GM23338 (cell line): ENCODE data around the gene HLA-DQB2. TPM values are rescaled to one million over a fixed set of nuclear protein-coding genes. Genes with fewer than 3 reads are reported as not detected.

Source experiments
- ATAC-seq: fragments of 200-7000 bp; cut with Tn5 transposase; 3 replicates; pipeline ENCODE4 v1.9.1; 2020
- DNase-seq: peaks from one replicate; pipeline ENCODE4 v3.0.0-alpha.2; 2015; ENCODE audit warnings: low spot score
- H2AFZ ChIP-seq: fragments of 200-600 bp; sonication (generic); 2 replicates; pipeline ENCODE4 v1.8.0; 2016; ENCODE audit warnings: antibody characterized with exemption, mild to moderate bottlenecking, moderate library complexity
- H3F3A ChIP-seq: fragments of 200-600 bp; sonication (generic); replicated peaks from 2 replicates; pipeline ENCODE4 v1.8.0; 2017; ENCODE audit warnings: antibody characterized with exemption, mixed run types, low read depth
- H3K27ac ChIP-seq: fragments of 200-600 bp; sonication (generic); 2 replicates; pipeline ENCODE4 v1.6.1; 2016; ENCODE audit warnings: low read depth
- H3K27me3 ChIP-seq: fragments of 200-600 bp; sonication (generic); 2 replicates; pipeline ENCODE4 v1.8.0; 2016; ENCODE audit warnings: mild to moderate bottlenecking, mixed run types, moderate library complexity; ENCODE audit not compliant: insufficient read depth
- H3K36me3 ChIP-seq: fragments of 200-600 bp; sonication (generic); 2 replicates; pipeline ENCODE4 v1.8.0; 2016; ENCODE audit warnings: mild to moderate bottlenecking; ENCODE audit not compliant: insufficient read depth
- H3K4me1 ChIP-seq: fragments of 200-600 bp; sonication (generic); 2 replicates; pipeline ENCODE4 v1.8.0; 2016; ENCODE audit warnings: mild to moderate bottlenecking, moderate library complexity; ENCODE audit not compliant: insufficient read depth
- H3K4me2 ChIP-seq: fragments of 200-600 bp; sonication (generic); 2 replicates; pipeline ENCODE4 v1.7.1; 2017; ENCODE audit warnings: mixed run types
- H3K4me3 ChIP-seq: fragments of 200-600 bp; sonication (generic); 2 replicates; pipeline ENCODE4 v1.6.1; 2016; ENCODE audit warnings: mixed run types
- H3K79me2 ChIP-seq: fragments of 200-600 bp; sonication (generic); replicated peaks from 2 replicates; pipeline ENCODE4 v1.8.0; 2017; ENCODE audit warnings: mild to moderate bottlenecking; ENCODE audit not compliant: insufficient read depth
- H3K9me2 ChIP-seq: fragments of 200-600 bp; sonication (generic); 2 replicates; pipeline ENCODE4 v1.8.0; 2017; ENCODE audit not compliant: insufficient read depth
- H4K20me1 ChIP-seq: fragments of 200-600 bp; sonication (generic); replicated peaks from 2 replicates; pipeline ENCODE4 v1.8.0; 2017; ENCODE audit warnings: mild to moderate bottlenecking; ENCODE audit not compliant: insufficient read depth
- H3K27ac Mint-ChIP-seq: 2 replicates; pipeline ENCODE4 v1.8.0; 2020; ENCODE audit warnings: inconsistent platforms, mild to moderate bottlenecking, moderate library complexity, mixed read lengths
- H3K27me3 Mint-ChIP-seq: 3 replicates; pipeline ENCODE4 v1.8.0; 2022; ENCODE audit warnings: low read depth, mild to moderate bottlenecking, moderate library complexity, mixed read lengths, inconsistent platforms; ENCODE audit not compliant: insufficient read depth, poor library complexity
- H3K36me3 Mint-ChIP-seq: 3 replicates; pipeline ENCODE4 v1.8.0; 2021; ENCODE audit warnings: low read depth, mild to moderate bottlenecking, inconsistent platforms, moderate library complexity, mixed read lengths
- H3K4me1 Mint-ChIP-seq: 3 replicates; pipeline ENCODE4 v1.8.0; 2020; ENCODE audit warnings: mild to moderate bottlenecking, inconsistent platforms, mixed read lengths
- H3K4me3 Mint-ChIP-seq: 3 replicates; pipeline ENCODE4 v1.8.0; 2021; ENCODE audit warnings: moderate library complexity, mild to moderate bottlenecking, inconsistent platforms, mixed read lengths
- H3K9me3 Mint-ChIP-seq: 3 replicates; pipeline ENCODE4 v1.8.0; 2020; ENCODE audit warnings: moderate library complexity, mild to moderate bottlenecking, inconsistent platforms, mixed read lengths
- CREB1 ChIP-seq: fragments of 250-450 bp; sonication (Bioruptor Pico); IDR thresholded peaks from 2 replicates; pipeline ENCODE4 v1.5.0; 2020; ENCODE audit warnings: low read depth, mild to moderate bottlenecking, moderate library complexity
- CTCF ChIP-seq, 2 experiments: fragments of 200-600 bp in 1 of 2; sonication (generic) in 1 of 2; conservative IDR thresholded peaks; 2 replicates each; pipeline versions ENCODE4 v1.5.1 to v1.6.1; 2016 to 2017; ENCODE audit warnings: antibody characterized with exemption in 2 of 2, low read depth in 2 of 2, mild to moderate bottlenecking in 2 of 2, moderate library complexity in 1 of 2
- ETS1 ChIP-seq: IDR thresholded peaks from 2 replicates; pipeline ENCODE4 v1.6.1; 2016; ENCODE audit warnings: antibody characterized with exemption
- EZH2 ChIP-seq: fragments of 200-600 bp; sonication (generic); IDR thresholded peaks from one replicate; pipeline ENCODE4 v1.8.0; 2017; ENCODE audit warnings: antibody characterized with exemption, mild to moderate bottlenecking, low read depth; ENCODE audit not compliant: unreplicated experiment
- EZH2phosphoT487 ChIP-seq: fragments of 200-600 bp; sonication (generic); IDR thresholded peaks from one replicate; pipeline ENCODE4 v1.8.1; 2018; ENCODE audit warnings: antibody characterized with exemption; ENCODE audit not compliant: unreplicated experiment
- JUNB ChIP-seq: IDR thresholded peaks from one replicate; pipeline ENCODE4 v1.6.1; 2016; ENCODE audit warnings: antibody characterized with exemption; ENCODE audit not compliant: unreplicated experiment
- NANOG ChIP-seq: IDR thresholded peaks from 2 replicates; pipeline ENCODE4 v1.6.1; 2016; ENCODE audit warnings: antibody characterized with exemption, borderline replicate concordance
- POLR2AphosphoS5 ChIP-seq: IDR thresholded peaks from 2 replicates; pipeline ENCODE4 v1.6.1; 2016; ENCODE audit warnings: antibody characterized with exemption, low read depth
- STAT1 ChIP-seq: IDR thresholded peaks from one replicate; pipeline ENCODE4 v1.6.1; 2016; ENCODE audit warnings: antibody characterized with exemption; ENCODE audit not compliant: unreplicated experiment
- ZNF114 ChIP-seq: fragments of 250-450 bp; sonication (Bioruptor Pico); IDR thresholded peaks from 2 replicates; pipeline ENCODE4 v1.5.0; 2020; ENCODE audit warnings: mild to moderate bottlenecking, moderate library complexity
- ZNF331 ChIP-seq: fragments of 250-450 bp; sonication (Bioruptor Pico); IDR thresholded peaks from 2 replicates; pipeline ENCODE4 v1.5.0; 2020; ENCODE audit warnings: low read depth, mild to moderate bottlenecking, moderate library complexity
- ZNF462 ChIP-seq: fragments of 250-450 bp; sonication (Bioruptor Pico); IDR thresholded peaks from 2 replicates; pipeline ENCODE4 v1.5.0; 2020; ENCODE audit warnings: mild to moderate bottlenecking, moderate library complexity
- polyA plus RNA-seq: library from polyadenylated mRNA; unstranded; fragments of >200 nt; fragmentation: Nextera tagmentation; extraction: Ambion mirVana; gene quantifications from 2 replicates; pipeline ENCODE4 v1.2.1, GENCODE V29; 2016
- total RNA-seq: library from RNA; depleted of rRNA; stranded (reverse); fragments of >200 nt; shearing (Covaris generic); gene quantifications from 2 replicates; pipeline ENCODE4 v1.2.3, GENCODE V29; 2014

The HLA-DQB2 gene
- total and polyA plus RNA-seq, 2 experiments from 2014 or later = not detected

GRCh38 chr6:32738126-32738525, 25.2 kb downstream of the HLA-DQB2 start:
- H3K4me1 ChIP-seq = no peaks in the 10 kb centered on the region
- H3K36me3 ChIP-seq = no peaks in the 10 kb centered on the region
- no peak for DNase-seq
- no peak overlapping the region for H3K4me3 ChIP-seq
- peaks cover 3% of the 10 kb centered on the region for H3K27me3 Mint-ChIP-seq
- no peaks in the 10 kb centered on the region for H3F3A ChIP-seq
- no peak overlapping the region for H3K27ac Mint-ChIP-seq
- no peak overlapping the region for H2AFZ ChIP-seq
- H3K9me2 ChIP-seq = no peaks in the 10 kb centered on the region
- H3K4me2 ChIP-seq = no peak overlapping the region
- no peak overlapping the region for H3K4me3 Mint-ChIP-seq
- no peaks in the 10 kb centered on the region for H3K79me2 ChIP-seq
- H3K27ac ChIP-seq = no peak overlapping the region
- H3K27me3 ChIP-seq = no peaks in the 10 kb centered on the region
- ATAC-seq = no peak
- TF ChIP-seq CREB1 (no peak), ZNF331 (CRISPR knock-in tag) (no peak), EZH2phosphoT487 (no peak), EZH2 (no peak), STAT1 (no peak), JUNB (no peak)
- no peaks in the 10 kb centered on the region for H3K36me3 Mint-ChIP-seq
- no peaks in the 10 kb centered on the region for H3K9me3 Mint-ChIP-seq
- no peaks in the 10 kb centered on the region for H4K20me1 ChIP-seq
- H3K4me1 Mint-ChIP-seq = no peaks in the 10 kb centered on the region

- no peaks in the 10 kb centered on the region for H3F3A ChIP-seq
- H3K36me3 Mint-ChIP-seq = no peaks in the 10 kb centered on the region
- H3K79me2 ChIP-seq = no peaks in the 10 kb centered on the region
- no peak overlapping the region for H3K4me3 ChIP-seq
- H3K27ac Mint-ChIP-seq = no peak overlapping the region
- no peak for DNase-seq
- no peaks in the 10 kb centered on the region for H3K27me3 ChIP-seq
- H3K4me1 Mint-ChIP-seq = no peaks in the 10 kb centered on the region
- H3K4me2 ChIP-seq = no peak overlapping the region
- H4K20me1 ChIP-seq = no peaks in the 10 kb centered on the region
- no peaks in the 10 kb centered on the region; the same call in 2 of the 3 replicates for H3K9me3 Mint-ChIP-seq
- no peaks in the 10 kb centered on the region for H3K4me1 ChIP-seq
- no peaks in the 10 kb centered on the region for H3K9me2 ChIP-seq
- H3K4me3 Mint-ChIP-seq = no peak overlapping the region
- ATAC-seq = no peak
- peaks cover 2% of the 10 kb centered on the region for H3K27me3 Mint-ChIP-seq
- H2AFZ ChIP-seq = no peak overlapping the region
- H3K27ac ChIP-seq = no peak overlapping the region
- H3K36me3 ChIP-seq = no peaks in the 10 kb centered on the region
- TF ChIP-seq CREB1 (no peak), JUNB (no peak), NANOG (no peak), ZNF114 (CRISPR knock-in tag) (no peak), CTCF (conservative IDR thresholded peaks at IDR 0.05; ENCODE audit: low read depth in 2 of 2) (no peak), ZNF462 (CRISPR knock-in tag) (no peak), ZNF331 (CRISPR knock-in tag) (no peak), POLR2AphosphoS5 (no peak), ETS1 (no peak)
Observed at GRCh38 chr6:32718879-32719278, 44.5 kb downstream of the HLA-DQB2 start.
